C4-2B (cell line): ENCODE measurements around the gene KLC4.

ENCODE experiments used
- CTCF ChIP-seq: fragments of 450-650 bp; conservative IDR thresholded peaks from 2 replicates; pipeline ENCODE4 v1.5.1; 2017; ENCODE audit warnings: mild to moderate bottlenecking
- ZFX ChIP-seq: fragments of 450-650 bp; IDR thresholded peaks from 2 replicates; pipeline ENCODE4 v1.6.1; 2017

- TF ChIP-seq CTCF, result no peak
- peak; percentile 68; the same call in 1 of the 2 replicates for TF ChIP-seq ZFX
Observed at GRCh38 chr6:43053545-43054205, 5.8 kb upstream of the KLC4 start, which contains the start of gene CUL7.
